HG03095 (cell line): ENCODE measurements around the gene HTN3.
"Not testable (repeated sequence)": the region's sequence is repeated elsewhere in the genome, so short reads cannot be mapped to it uniquely, and the experiment has no call there.

Source experiments
- ATAC-seq: cut with Tn5 transposase; IDR thresholded peaks from one replicate; pipeline ENCODE4 v1.9.1; 2021; ENCODE audit warnings: moderate library complexity; ENCODE audit not compliant: unreplicated experiment

Gene HTN3

GRCh38 chr4:70028159-70028558, at the start of gene HTN3:
Gene HTN3 (plus strand): TSS chr4:70028459. CDS start chr4:70030741, 2,282 bp downstream.
- ATAC-seq: not testable (repeated sequence)

GRCh38 chr4:69984030-69984443, 44.2 kb upstream of the HTN3 start:
- ATAC-seq: peak; percentile 50

GRCh38 chr4:69986663-69987062, 41.6 kb upstream of the HTN3 start:
- no peak for ATAC-seq

DNA sequence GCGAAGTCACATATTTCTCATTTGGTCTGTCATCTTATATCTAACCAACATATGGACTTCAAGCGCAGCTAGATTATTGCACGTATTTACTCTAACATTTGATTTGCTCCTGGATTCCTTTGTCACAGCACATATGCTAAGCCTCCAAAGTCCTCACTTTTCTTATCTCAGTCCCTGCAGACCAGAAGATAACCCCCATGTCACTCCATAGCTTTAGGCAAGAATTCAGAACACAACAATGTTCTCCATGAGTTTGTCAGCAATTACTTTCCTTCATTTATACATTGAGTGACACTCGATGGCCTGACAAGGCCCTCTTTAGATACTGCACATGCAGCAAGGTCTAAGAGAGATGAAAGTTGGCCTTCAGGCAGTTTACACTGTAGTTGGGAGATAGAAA, 37.2 kb upstream of the HTN3 start:
- ATAC-seq: no peak

DNA sequence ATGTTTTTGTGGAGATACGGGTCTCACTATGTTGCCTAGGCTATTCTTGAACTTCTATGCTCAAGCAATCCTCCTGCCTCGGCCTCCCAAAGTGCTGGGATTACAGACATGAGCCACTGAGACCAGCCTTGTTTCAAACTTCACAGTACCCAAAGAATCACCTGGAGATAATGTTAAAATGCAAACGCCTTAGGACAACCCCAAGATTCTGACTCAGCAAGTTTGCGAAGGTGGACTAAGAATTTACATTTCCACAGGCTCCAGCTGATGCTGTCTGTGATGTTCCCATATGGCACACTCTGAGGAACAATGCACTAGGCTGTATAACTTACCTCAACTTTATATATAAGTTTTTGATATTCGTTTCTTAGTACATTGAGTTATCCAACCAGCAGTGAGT, 33.5 kb upstream of the HTN3 start:
- ATAC-seq: no peak

GRCh38 chr4:69995526-69996016, 32.7 kb upstream of the HTN3 start, which contains the start of gene STATH:
Gene STATH (plus strand): TSS chr4:69995966. CDS start chr4:69998438, 2,472 bp downstream.
- ATAC-seq: no peak

DNA sequence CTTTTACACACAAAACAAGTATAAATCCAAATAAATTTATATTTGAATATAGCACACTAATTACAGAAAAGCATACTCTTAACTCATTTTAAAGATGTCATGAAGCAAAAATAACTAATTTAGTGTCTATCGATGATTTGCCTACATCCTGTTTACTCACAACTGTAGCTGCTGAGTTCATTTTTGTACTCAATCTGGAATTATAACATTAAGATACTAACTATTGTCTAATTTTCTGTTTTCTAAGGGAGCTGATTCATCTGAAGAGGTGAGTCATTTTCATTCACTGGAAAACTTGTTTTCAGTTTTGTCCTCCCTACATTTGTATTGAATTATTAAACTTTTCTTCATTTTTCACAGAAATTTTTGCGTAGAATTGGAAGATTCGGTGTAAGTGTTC, 28.8 kb upstream of the HTN3 start:
- ATAC-seq: no peak

DNA sequence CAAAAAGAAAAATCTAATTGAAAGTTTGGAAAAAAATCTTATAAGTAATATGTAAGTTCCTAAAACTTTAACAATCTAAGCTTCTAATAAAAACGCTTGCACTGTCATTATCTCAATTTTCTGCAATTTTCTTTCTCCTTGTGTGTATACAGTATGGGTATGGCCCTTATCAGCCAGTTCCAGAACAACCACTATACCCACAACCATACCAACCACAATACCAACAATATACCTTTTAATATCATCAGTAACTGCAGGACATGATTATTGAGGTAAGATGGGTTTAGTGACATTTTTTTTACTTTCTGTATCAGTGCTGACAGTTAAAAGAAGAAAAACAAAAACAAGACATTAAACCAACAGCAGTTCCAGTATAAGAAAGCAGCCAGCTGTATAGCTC, 27.5 kb upstream of the HTN3 start:
- no peak for ATAC-seq

GRCh38 chr4:70002507-70002906, 25.8 kb upstream of the HTN3 start:
- no peak for ATAC-seq

- no peak for ATAC-seq
These were observed 19.5 kb upstream of the HTN3 start for GRCh38 chr4:70008771-70009170.

DNA sequence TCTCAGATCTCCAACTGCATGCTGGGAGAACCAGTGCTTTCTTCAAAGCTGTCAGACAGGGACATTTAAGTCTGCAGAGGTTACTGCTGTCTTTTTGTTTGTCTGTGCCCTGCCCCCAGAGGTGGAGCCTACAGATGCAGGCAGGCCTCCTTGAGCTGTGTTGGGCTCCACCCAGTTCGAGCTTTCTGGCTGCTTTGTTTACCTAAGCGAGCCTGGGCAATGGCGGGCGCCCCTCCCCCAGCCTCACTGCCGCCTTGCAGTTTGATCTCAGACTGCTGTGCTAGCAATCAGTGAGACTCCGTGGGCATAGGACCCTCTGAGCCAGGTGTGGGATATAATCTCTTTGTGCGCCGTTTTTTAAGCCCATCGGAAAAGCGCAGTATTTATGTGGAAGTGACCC, 9.3 kb upstream of the HTN3 start:
- not testable (repeated sequence) for ATAC-seq

GRCh38 chr4:70023218-70023617, 5.0 kb upstream of the HTN3 start:
- ATAC-seq: no peak

- ATAC-seq: no peak
These were observed 1.2 kb upstream of the HTN3 start for GRCh38 chr4:70027011-70027410.

- not testable (repeated sequence) for ATAC-seq
These were observed 9.3 kb downstream of the HTN3 start for GRCh38 chr4:70037559-70037958.

DNA sequence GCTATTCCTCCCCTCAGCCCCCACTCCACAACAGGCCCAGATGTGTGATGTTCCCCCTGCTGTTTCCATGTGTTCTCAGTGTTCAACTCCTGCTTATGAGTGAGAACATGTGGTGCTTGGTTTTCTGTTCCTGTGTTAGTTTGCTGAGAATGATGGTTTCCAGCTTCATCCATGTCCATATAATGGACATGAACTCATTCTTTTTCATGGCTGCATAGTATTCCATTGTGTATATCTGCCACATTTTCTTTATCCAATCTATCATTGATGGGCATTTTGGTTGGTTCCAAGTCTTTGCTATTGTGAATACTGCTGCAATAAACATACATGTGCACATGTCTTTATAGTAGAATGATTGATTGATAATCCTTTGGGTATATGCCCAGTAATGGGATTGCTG, 11.7 kb downstream of the HTN3 start:
- not testable (repeated sequence) for ATAC-seq

- ATAC-seq: no peak
These were observed 13.5 kb downstream of the HTN3 start for GRCh38 chr4:70041652-70042286.

DNA sequence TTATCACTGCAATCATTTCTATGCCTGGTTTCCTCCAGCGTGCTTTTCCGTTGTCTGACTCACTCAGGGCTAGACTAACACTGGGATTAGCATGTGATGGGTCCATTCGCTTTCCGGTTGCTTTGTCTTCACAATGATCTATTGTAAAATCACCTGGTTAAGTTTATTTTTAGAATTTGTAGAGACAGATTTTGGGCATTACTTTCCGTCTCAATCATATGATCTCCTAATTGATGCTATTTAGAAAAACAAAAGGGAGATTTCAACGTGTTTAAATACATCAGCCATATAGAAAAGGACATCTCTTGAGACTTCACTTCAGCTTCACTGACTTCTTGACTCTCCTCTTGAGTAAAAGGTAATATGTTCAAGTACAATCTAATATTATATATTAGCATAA, 21.9 kb downstream of the HTN3 start, which contains the start of gene HTN1:
TSS of gene HTN1 (plus strand) at position 301 of the 400 bp plus-strand sequence. CDS start 2,639 bp downstream, outside the sequence.
- not testable (repeated sequence) for ATAC-seq

GRCh38 chr4:70056534-70056933, 28.3 kb downstream of the HTN3 start:
- ATAC-seq: not testable (repeated sequence)

DNA sequence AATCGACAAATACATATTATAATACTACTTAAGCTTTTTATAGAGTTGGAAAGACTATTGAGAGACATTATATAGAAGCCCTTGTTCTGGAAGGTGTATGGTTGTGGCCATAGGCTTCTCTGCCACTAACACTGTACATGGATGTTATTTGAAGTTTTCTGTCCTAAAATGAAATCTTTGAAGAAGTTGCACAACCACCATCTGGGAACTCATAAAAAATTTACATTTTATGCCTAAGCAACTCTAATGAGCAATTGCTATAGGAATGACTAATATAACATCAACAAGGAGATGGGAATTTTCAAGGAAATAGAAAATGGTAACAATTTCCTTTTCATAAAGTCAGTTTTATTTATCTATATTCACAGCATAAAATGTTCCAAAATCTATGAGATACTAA, 29.4 kb downstream of the HTN3 start:
- ATAC-seq: no peak

DNA sequence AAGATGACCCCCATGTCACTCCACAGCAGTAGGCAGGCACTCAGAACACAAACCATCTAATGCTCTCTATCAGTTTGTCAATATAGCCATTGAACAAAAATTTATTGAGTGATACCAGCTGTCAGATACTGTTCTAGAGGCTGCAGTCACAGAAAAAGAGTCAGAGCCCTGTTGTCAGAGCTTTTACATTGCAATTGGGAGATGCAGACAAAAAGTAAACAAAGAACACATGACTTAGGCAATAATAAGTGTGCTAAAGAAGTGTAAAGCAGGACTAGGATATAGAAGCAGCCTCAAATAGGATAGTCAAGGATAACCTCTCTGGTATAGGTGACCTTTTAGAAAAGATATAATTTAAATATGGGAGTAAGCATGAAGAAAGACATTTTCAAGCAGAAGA, 30.9 kb downstream of the HTN3 start:
- no peak for ATAC-seq

- ATAC-seq: peak; percentile 87
These were observed 33.7 kb downstream of the HTN3 start for GRCh38 chr4:70062000-70062399.

GRCh38 chr4:70080205-70080604, 51.9 kb downstream of the HTN3 start:
- no peak for ATAC-seq
